RWPE1 (cell line): ENCODE measurements around the gene NEAT1.

Experiments used
- CTCF ChIA-PET: fragments of 350-600 bp; sonication (Branson Sonifier 250); formaldehyde crosslinking; extraction: SDS; loops from one replicate; lab custom pipeline; 2021; lab: Yijun Ruan, JAX
- POLR2A ChIA-PET: fragments of 400-600 bp; formaldehyde crosslinking; extraction: SDS; loops from one replicate; lab custom pipeline; 2020; ENCODE audit warnings: antibody characterized with exemption; ENCODE audit not compliant: low non-redundant PET; lab: Yijun Ruan, JAX
- DNase-seq: peaks from one replicate; pipeline ENCODE4 v3.0.0; 2012; ENCODE audit warnings: low spot score
- H3K27ac ChIP-seq: fragments of 450-650 bp; 2 replicates; pipeline ENCODE4 v1.5.1; 2017
- CTCF ChIP-seq: fragments of 450-650 bp; conservative IDR thresholded peaks from 2 replicates; pipeline ENCODE4 v1.5.1; 2017; ENCODE audit warnings: low read depth, mild to moderate bottlenecking

NEAT1 gene

GRCh38 chr11:65377777-65378176, 44.8 kb upstream of the NEAT1 start:
- no peak for DNase-seq
- TF ChIP-seq CTCF: no peak
- CTCF ChIA-PET: no interaction called here
- POLR2A ChIA-PET: interaction anchor here (0.7 kb wide), 1 partner anchor 153 kb away, joined by 3 read pairs; no protein-coding TSS in a partner anchor
- peak overlapping the region; percentile 100 for H3K27ac ChIP-seq

- H3K27ac ChIP-seq: peak overlapping the region; percentile 100
- no peak for TF ChIP-seq CTCF
- no peak for DNase-seq
- ChIA-PET POLR2A (interaction anchor here (0.7 kb wide), 1 partner anchor 154 kb away, joined by 3 read pairs; no protein-coding TSS in a partner anchor), CTCF (no interaction called here)
These were observed 44.2 kb upstream of the NEAT1 start for GRCh38 chr11:65378208-65378927.

GRCh38 chr11:65378928-65379638, 43.5 kb upstream of the NEAT1 start:
- no peak for DNase-seq
- ChIA-PET CTCF (no interaction called here), POLR2A (no interaction called here)
- no peak for TF ChIP-seq CTCF
- H3K27ac ChIP-seq: peak overlapping the region; percentile 100

- ChIA-PET CTCF (interaction anchor here (0.6 kb wide), 1 partner anchor 27 kb away, joined by 4 read pairs; no protein-coding TSS in a partner anchor), POLR2A (no interaction called here)
- TF ChIP-seq CTCF: no peak
- DNase-seq: no peak
- peak overlapping the region; percentile 100 for H3K27ac ChIP-seq
These were observed 42.7 kb upstream of the NEAT1 start for GRCh38 chr11:65379698-65380459.

- ChIA-PET CTCF (interaction anchor here (0.6 to 1.1 kb wide), 2 partner anchors 28 to 138 kb away, joined by 4 read pairs; no protein-coding TSS in a partner anchor), POLR2A (no interaction called here)
- DNase-seq: no peak
- no peak for TF ChIP-seq CTCF
- peak overlapping the region; percentile 100 for H3K27ac ChIP-seq
These were observed 42.0 kb upstream of the NEAT1 start for GRCh38 chr11:65380460-65381119.

- POLR2A ChIA-PET: interaction anchor here (0.5 to 1.2 kb wide), 4 partner anchors 42 to 398 kb away, joined by 3 to 18 read pairs (median 6); partner anchors contain the start of genes FAU, MRPL49 and NEAT1
- peak overlapping the region; percentile 100 for H3K27ac ChIP-seq
- TF ChIP-seq CTCF: no peak
- CTCF ChIA-PET: interaction anchor here (0.6 to 2.4 kb wide), 3 partner anchors 35 to 167 kb away, joined by 3 to 9 read pairs (median 4); no protein-coding TSS in a partner anchor
- peak; percentile 66 for DNase-seq
These were observed 40.9 kb upstream of the NEAT1 start for GRCh38 chr11:65381716-65382032.
